HG02571 (cell line): ENCODE results near the gene ESR1.
"Not testable (repeated sequence)": the region's sequence is repeated elsewhere in the genome, so short reads cannot be mapped to it uniquely, and the experiment has no call there.

ENCODE experiments used
- ATAC-seq: cut with Tn5 transposase; IDR thresholded peaks from one replicate; pipeline ENCODE4 v1.9.1; 2021; ENCODE audit warnings: mild to moderate bottlenecking, moderate library complexity; ENCODE audit not compliant: unreplicated experiment

Gene ESR1

GRCh38 chr6:151885234-151885633, 77.8 kb downstream of the ESR1 start:
- no peak for ATAC-seq

GRCh38 chr6:151891524-151891923, 84.0 kb downstream of the ESR1 start:
- ATAC-seq: no peak

- ATAC-seq: not testable (repeated sequence)
Measured at GRCh38 chr6:151894426-151894825, 86.9 kb downstream of the ESR1 start.

- ATAC-seq: not testable (repeated sequence)
Measured at GRCh38 chr6:151899221-151899620, 91.7 kb downstream of the ESR1 start.

GRCh38 chr6:151899796-151900195, 92.3 kb downstream of the ESR1 start:
- ATAC-seq: not testable (repeated sequence)

GRCh38 chr6:151900256-151900655, 92.8 kb downstream of the ESR1 start:
- no peak for ATAC-seq

- no peak for ATAC-seq
Measured at GRCh38 chr6:151901009-151901411, 93.5 kb downstream of the ESR1 start.

GRCh38 chr6:151904631-151905030, 97.1 kb downstream of the ESR1 start:
- ATAC-seq: no peak

- ATAC-seq: no peak
Measured at GRCh38 chr6:151905072-151905471, 97.6 kb downstream of the ESR1 start.

- ATAC-seq: no peak
Measured at GRCh38 chr6:151905854-151906253, 98.4 kb downstream of the ESR1 start.

- no peak for ATAC-seq
Measured at GRCh38 chr6:151911401-151911800, 103.9 kb downstream of the ESR1 start.

GRCh38 chr6:151914484-151914883, 107.0 kb downstream of the ESR1 start:
- no peak for ATAC-seq

GRCh38 chr6:151916075-151916474, 108.6 kb downstream of the ESR1 start:
- no peak for ATAC-seq

GRCh38 chr6:151916680-151917164, 109.2 kb downstream of the ESR1 start:
- no peak for ATAC-seq

GRCh38 chr6:151917531-151918329, 110.2 kb downstream of the ESR1 start:
- ATAC-seq: no peak

- ATAC-seq: no peak
Measured at GRCh38 chr6:151940307-151940706, 132.8 kb downstream of the ESR1 start.

GRCh38 chr6:151948002-151948743, 140.7 kb downstream of the ESR1 start:
- ATAC-seq: no peak

GRCh38 chr6:151958332-151958731, 150.8 kb downstream of the ESR1 start:
- no peak for ATAC-seq

- no peak for ATAC-seq
Measured at GRCh38 chr6:151959086-151959485, 151.6 kb downstream of the ESR1 start.

GRCh38 chr6:151961809-151962208, 154.3 kb downstream of the ESR1 start:
- no peak for ATAC-seq

GRCh38 chr6:151962246-151962846, 154.9 kb downstream of the ESR1 start:
- no peak for ATAC-seq

GRCh38 chr6:151963001-151963400, 155.5 kb downstream of the ESR1 start:
- no peak for ATAC-seq
